HK-2 (cell line): Measurements from ENCODE around the gene PTBP3.
"Not testable (repeated sequence)": the region's sequence is repeated elsewhere in the genome, so short reads cannot be mapped to it uniquely, and the experiment has no call there.

Source experiments
- DNase-seq: peaks from one replicate; pipeline ENCODE4 v3.0.0-alpha.2; 2018; ENCODE audit not compliant: unreplicated experiment

PTBP3 gene

GRCh38 chr9:112203536-112203935 is 129.9 kb downstream of the PTBP3 start:
- no peak for DNase-seq

- no peak for DNase-seq
Observed at GRCh38 chr9:112200711-112201110, 132.7 kb downstream of the PTBP3 start.

GRCh38 chr9:112198646-112199045 is 134.8 kb downstream of the PTBP3 start:
- no peak for DNase-seq

GRCh38 chr9:112194969-112195431 is 138.4 kb downstream of the PTBP3 start:
- no peak for DNase-seq

- no peak for DNase-seq
Observed at GRCh38 chr9:112193572-112194288, 139.7 kb downstream of the PTBP3 start.

GRCh38 chr9:112190320-112190719 is 143.1 kb downstream of the PTBP3 start:
- not testable (repeated sequence) for DNase-seq

- no peak for DNase-seq
Observed at GRCh38 chr9:112188884-112189283, 144.5 kb downstream of the PTBP3 start.

- no peak for DNase-seq
Observed at GRCh38 chr9:112187404-112187803, 146.0 kb downstream of the PTBP3 start.

GRCh38 chr9:112186695-112187094 is 146.7 kb downstream of the PTBP3 start:
- no peak for DNase-seq

GRCh38 chr9:112184946-112185345 is 148.5 kb downstream of the PTBP3 start:
- DNase-seq, result no peak

GRCh38 chr9:112184221-112184620 is 149.2 kb downstream of the PTBP3 start:
- DNase-seq, result no peak

- DNase-seq, result no peak
Observed at GRCh38 chr9:112180387-112180881, 153.0 kb downstream of the PTBP3 start.

GRCh38 chr9:112179816-112180215 is 153.6 kb downstream of the PTBP3 start:
- DNase-seq, result no peak

- no peak for DNase-seq
Observed at GRCh38 chr9:112176524-112176923, 156.9 kb downstream of the PTBP3 start.

- DNase-seq, result no peak
Observed at GRCh38 chr9:112175796-112176315, 157.6 kb downstream of the PTBP3 start.

GRCh38 chr9:112174965-112175795 is 158.2 kb downstream of the PTBP3 start, which contains the start of gene SUSD1:
Gene SUSD1 (minus strand): TSS chr9:112175297. CDS start chr9:112175235, 62 bp downstream.
- DNase-seq, result peak; percentile 39

- peak; percentile 68 for DNase-seq
Observed at GRCh38 chr9:112174222-112174964, 159.0 kb downstream of the PTBP3 start.

- no peak for DNase-seq
Observed at GRCh38 chr9:112173489-112174221, 159.8 kb downstream of the PTBP3 start.

- DNase-seq, result no peak
Observed at GRCh38 chr9:112170968-112171367, 162.5 kb downstream of the PTBP3 start.

GRCh38 chr9:112170235-112170634 is 163.2 kb downstream of the PTBP3 start:
- no peak for DNase-seq

- DNase-seq, result no peak
Observed at GRCh38 chr9:112169368-112169767, 164.1 kb downstream of the PTBP3 start.
